NCI-H2081 (cell line): ENCODE measurements around the gene RAB17.

Experiments
- DNase-seq, 2 experiments: peaks; one replicate each; lab custom pipeline; 2025; lab: John Stamatoyannopoulos, UW

Gene RAB17

GRCh38 chr2:237590272-237591140, at the start of gene RAB17:
TSS of gene RAB17 (minus strand) at chr2:237590734. CDS start at chr2:237586154, 4,580 bp downstream.
- peak; percentile 43 to 65 for DNase-seq

- no peak for DNase-seq
These were observed 49.3 kb upstream of the RAB17 start for GRCh38 chr2:237639836-237640220.

- DNase-seq, result no peak
These were observed 48.7 kb upstream of the RAB17 start for GRCh38 chr2:237639052-237639835.

- no peak for DNase-seq
These were observed 47.6 kb upstream of the RAB17 start for GRCh38 chr2:237638176-237638575.

- no peak for DNase-seq
These were observed 47.0 kb upstream of the RAB17 start for GRCh38 chr2:237637429-237638135.

GRCh38 chr2:237636578-237636977, 46.0 kb upstream of the RAB17 start:
- DNase-seq, result no peak

- no peak for DNase-seq
These were observed 42.6 kb upstream of the RAB17 start for GRCh38 chr2:237633061-237633561.

GRCh38 chr2:237631801-237632585, 41.5 kb upstream of the RAB17 start:
- no peak for DNase-seq

GRCh38 chr2:237631007-237631785, 40.7 kb upstream of the RAB17 start:
- DNase-seq, result no peak

GRCh38 chr2:237630216-237631000, 39.9 kb upstream of the RAB17 start:
- no peak for DNase-seq

- no peak for DNase-seq
These were observed 39.2 kb upstream of the RAB17 start for GRCh38 chr2:237629739-237630138.

GRCh38 chr2:237629188-237629534, 38.6 kb upstream of the RAB17 start:
- no peak for DNase-seq

GRCh38 chr2:237628247-237629187, 38.0 kb upstream of the RAB17 start:
- DNase-seq, result no peak

GRCh38 chr2:237627441-237628246, 37.1 kb upstream of the RAB17 start, which contains the start of gene LRRFIP1:
TSS of gene LRRFIP1 (plus strand) at chr2:237627587. CDS start at chr2:237627645, 58 bp downstream.
- peak in 1 of 2 experiments; percentile 32 for DNase-seq

GRCh38 chr2:237626813-237627440, 36.4 kb upstream of the RAB17 start:
- no peak for DNase-seq

- no peak for DNase-seq
These were observed 35.2 kb upstream of the RAB17 start for GRCh38 chr2:237625777-237626176.

- no peak for DNase-seq
These were observed 34.7 kb upstream of the RAB17 start for GRCh38 chr2:237625216-237625705.
